Nephron progenitor cell (in vitro differentiated cells): ENCODE data around the gene CAMK2N1.

ENCODE experiments used
- DNase-seq: peaks from one replicate; pipeline ENCODE4 v3.0.0; 2021
- H3K27ac Mint-ChIP-seq: 2 replicates; pipeline ENCODE4 v1.8.0; 2021; ENCODE audit warnings: mild to moderate bottlenecking, moderate library complexity, mixed read lengths
- H3K27me3 Mint-ChIP-seq: 2 replicates; pipeline ENCODE4 v1.8.0; 2021; ENCODE audit warnings: mild to moderate bottlenecking, low read depth, mixed read lengths; ENCODE audit not compliant: poor library complexity
- H3K36me3 Mint-ChIP-seq: 2 replicates; pipeline ENCODE4 v1.8.0; 2021; ENCODE audit warnings: low read depth, mixed read lengths
- H3K4me1 Mint-ChIP-seq: 2 replicates; pipeline ENCODE4 v1.8.0; 2021; ENCODE audit warnings: mixed read lengths
- H3K4me3 Mint-ChIP-seq: 2 replicates; pipeline ENCODE4 v1.8.0; 2021; ENCODE audit warnings: mild to moderate bottlenecking, moderate library complexity, mixed read lengths
- H3K9me3 Mint-ChIP-seq: 2 replicates; pipeline ENCODE4 v1.8.0; 2021; ENCODE audit warnings: mild to moderate bottlenecking, moderate library complexity, mixed read lengths
- CTCF ChIP-seq: fragments of 200-600 bp; sonication (generic); IDR thresholded peaks from 2 replicates; pipeline ENCODE4 v1.5.0; 2021; ENCODE audit warnings: antibody characterized with exemption

Gene CAMK2N1

GRCh38 chr1:20486457-20487235 lies 636 bp upstream of the CAMK2N1 start:
- Mint-ChIP-seq H3K4me1 (peaks cover 27% of the 10 kb centered on the region), H3K9me3 (no peaks in the 10 kb centered on the region), H3K27ac (no peak overlapping the region), H3K27me3 (peaks cover 88% of the 10 kb centered on the region), H3K4me3 (peak overlapping the region; percentile 75), H3K36me3 (peaks cover 7% of the 10 kb centered on the region)
- DNase-seq: peak; percentile 90
- TF ChIP-seq CTCF: no peak

- Mint-ChIP-seq H3K4me3 (peak overlapping the region; percentile 96), H3K4me1 (peaks cover 46% of the 10 kb centered on the region), H3K36me3 (peaks cover 7% of the 10 kb centered on the region), H3K27me3 (peaks cover 90% of the 10 kb centered on the region), H3K27ac (no peak overlapping the region), H3K9me3 (no peaks in the 10 kb centered on the region)
- DNase-seq: peak; percentile 45
- no peak for TF ChIP-seq CTCF
Measured at GRCh38 chr1:20484519-20485462, 1.2 kb downstream of the CAMK2N1 start.

GRCh38 chr1:20483833-20484518 lies 2.0 kb downstream of the CAMK2N1 start:
- peak; percentile 59 for DNase-seq
- no peak for TF ChIP-seq CTCF
- H3K9me3 Mint-ChIP-seq: no peaks in the 10 kb centered on the region
- peaks cover 54% of the 10 kb centered on the region for H3K4me1 Mint-ChIP-seq
- peaks cover 90% of the 10 kb centered on the region for H3K27me3 Mint-ChIP-seq
- H3K4me3 Mint-ChIP-seq: peak overlapping the region; percentile 96
- no peak overlapping the region for H3K27ac Mint-ChIP-seq
- H3K36me3 Mint-ChIP-seq: peaks cover 7% of the 10 kb centered on the region

- peaks cover 61% of the 10 kb centered on the region for H3K4me1 Mint-ChIP-seq
Measured at GRCh38 chr1:20483098-20483832, 2.7 kb downstream of the CAMK2N1 start.

More at GRCh38 chr1:20483098-20483832, 2.7 kb downstream of the CAMK2N1 start:
- no peaks in the 10 kb centered on the region for H3K9me3 Mint-ChIP-seq
- H3K36me3 Mint-ChIP-seq: peaks cover 7% of the 10 kb centered on the region
- peaks cover 87% of the 10 kb centered on the region for H3K27me3 Mint-ChIP-seq
- peak overlapping the region; percentile 96 for H3K4me3 Mint-ChIP-seq
- DNase-seq: no peak
- no peak for TF ChIP-seq CTCF
- no peak overlapping the region for H3K27ac Mint-ChIP-seq
